K562 (cell line): Measurements from ENCODE around the gene OGFR. TPM values are rescaled to one million over a fixed set of nuclear protein-coding genes. Genes with fewer than 3 reads are reported as not detected.

Experiments
- CC2D1A ChIP-seq: fragments of 450-650 bp; IDR thresholded peaks from 2 replicates; pipeline ENCODE4 v1.6.1; 2017; ENCODE audit warnings: mild to moderate bottlenecking
- CEBPB ChIP-seq: fragments of 450-650 bp; IDR thresholded peaks from 2 replicates; pipeline ENCODE4 v1.6.1; 2016; ENCODE audit warnings: missing genetic modification characterization, missing compliant biosample characterization
- CREB3L1 ChIP-seq: fragments of 450-650 bp; IDR thresholded peaks from 2 replicates; pipeline ENCODE4 v1.6.1; 2014; ENCODE audit warnings: low read depth, mild to moderate bottlenecking, moderate library complexity, borderline replicate concordance
- DPF2 ChIP-seq: fragments of 450-650 bp; IDR thresholded peaks from 2 replicates; pipeline ENCODE4 v1.6.1; 2016
- EGR1 ChIP-seq: fragments of 450-650 bp; conservative IDR thresholded peaks from 2 replicates; pipeline ENCODE4 v1.6.1; 2017; ENCODE audit warnings: mild to moderate bottlenecking
- EP400 ChIP-seq: fragments of 450-650 bp; IDR thresholded peaks from 2 replicates; pipeline ENCODE4 v1.6.1; 2017; ENCODE audit warnings: antibody characterized with exemption, mild to moderate bottlenecking, moderate library complexity
- ETV6 ChIP-seq, 3 experiments: fragments of 150-350 bp in 1 of 3; sonication (generic) in 1 of 3; formaldehyde crosslinking in 1 of 3; IDR thresholded peaks; 2 replicates each; pipeline versions ENCODE4 v1.6.1 to v1.8.0; 2014 to 2022; ENCODE audit warnings: borderline replicate concordance in 2 of 3, low read depth in 2 of 3, antibody characterized with exemption in 1 of 3, low read length in 1 of 3, mild to moderate bottlenecking in 1 of 3, missing genetic modification reagents in 1 of 3
- HDAC1 ChIP-seq, 2 experiments: fragments of 450-650 bp; IDR thresholded peaks; 2 replicates each; pipeline ENCODE4 v1.6.1; 2016 to 2017; ENCODE audit warnings: inconsistent platforms in 1 of 2, mild to moderate bottlenecking in 1 of 2, moderate library complexity in 1 of 2
- HLTF ChIP-seq: fragments of 450-650 bp; IDR thresholded peaks from 2 replicates; pipeline ENCODE4 v1.6.1; 2016
- JUND ChIP-seq, 2 experiments: IDR thresholded peaks; 2 replicates in 1 of 2; 3 replicates in 1 of 2; pipeline ENCODE4 v1.6.1; 2011; ENCODE audit warnings: borderline replicate concordance in 2 of 2, low read depth in 2 of 2, low read length in 2 of 2, improper control_type of control experiment in 1 of 2, missing biosample characterization in 1 of 2, missing genetic modification characterization in 1 of 2, missing genetic modification reagents in 1 of 2
- NKRF ChIP-seq: fragments of 450-650 bp; IDR thresholded peaks from 2 replicates; pipeline ENCODE4 v1.6.1; 2016; ENCODE audit warnings: borderline replicate concordance
- PHF20 ChIP-seq: fragments of 450-650 bp; IDR thresholded peaks from 2 replicates; pipeline ENCODE4 v1.6.1; 2018; ENCODE audit not compliant: partially characterized antibody
- PHF8 ChIP-seq: fragments of 200-600 bp; sonication (generic); IDR thresholded peaks from 2 replicates; pipeline ENCODE4 v1.6.1; 2012; ENCODE audit warnings: mixed run types, mild to moderate bottlenecking, inconsistent platforms, low read length, moderate library complexity, borderline replicate concordance
- UBTF ChIP-seq, 2 experiments: IDR thresholded peaks; 2 replicates each; pipeline ENCODE4 v1.6.1; 2012; ENCODE audit warnings: improper control_type of control experiment in 2 of 2, low read depth in 2 of 2, low read length in 2 of 2, borderline replicate concordance in 1 of 2
- VEZF1 ChIP-seq: fragments of 200-800 bp; sonication (Bioruptor generic); IDR thresholded peaks from 2 replicates; pipeline ENCODE4 v1.6.1; 2017; ENCODE audit warnings: missing genetic modification characterization, missing compliant biosample characterization
- ZNF175 ChIP-seq: fragments of 200-800 bp; sonication (Bioruptor generic); IDR thresholded peaks from 2 replicates; pipeline ENCODE4 v1.6.1; 2016; ENCODE audit warnings: low read depth, mild to moderate bottlenecking, missing genetic modification characterization, missing compliant biosample characterization
- polyA plus RNA-seq, 8 experiments: library from polyadenylated mRNA; depleted of rRNA in 4 of 8; stranded (reverse) in 5 of 8; unstranded in 3 of 8; fragments of >200 nt; fragmentation: Nextera tagmentation in 2 of 8; fragmentation: Illumina TruSeq in 1 of 8; extraction: Ambion mirVana in 2 of 8; extraction: Trizol in 1 of 8; gene quantifications; 2 replicates each; pipeline versions ENCODE4 v1.2.1 to v1.2.3, GENCODE V29; 2011 to 2014; ENCODE audit warnings: inconsistent platforms in 1 of 8, missing spikeins in 1 of 8
- total RNA-seq, 7 experiments: library from RNA; depleted of rRNA in 6 of 7; stranded (reverse); fragments of >200 nt in 6 of 7; fragmentation: Illumina TruSeq in 2 of 7; extraction: Trizol in 2 of 7; gene quantifications; 2 replicates each; pipeline versions ENCODE4 v1.2.1 to v1.2.3, GENCODE V29; 2011 to 2021; ENCODE audit warnings: low replicate concordance in 1 of 7

OGFR gene
- total and polyA plus RNA-seq, 9 of the 15 experiments (the other 6 are each of a cell fraction or from before 2014, with no cell fraction given), result 0.39 to 56.3 (median 17.5) TPM

- TF ChIP-seq PHF20 (peak; percentile 96), CREB3L1 (0 out of 2 replicates have a peak, but pooled peaks have one; percentile 2), CC2D1A (peak; percentile 67), HLTF (0 out of 2 replicates have a peak, but pooled peaks have one; percentile 57), HDAC1 (IDR thresholded peaks at IDR 0.05) (peak in 1 of 2 experiments; percentile 64; a peak in 2 of 4 replicates), NKRF (peak; percentile 38; the same call in 1 of the 2 replicates), VEZF1 (CRISPR knock-in tag) (peak; percentile 75), EGR1 (peak; percentile 86), PHF8 (peak; percentile 60; the same call in 1 of the 2 replicates), ZNF175 (peak; percentile 25; the same call in 1 of the 2 replicates), CEBPB (tag) (no peak), UBTF (IDR thresholded peaks at IDR 0.05; ENCODE audit: borderline replicate concordance in 1 of 2, low read depth in 2 of 2, low read length in 2 of 2) (0 out of 4 replicates have a peak, but pooled peaks of 1 of the 2 experiments have one; percentile 17), DPF2 (peak; percentile 75), EP400 (peak; percentile 45; the same call in 1 of the 2 replicates), JUND (IDR thresholded peaks at IDR 0.05; ENCODE audit: borderline replicate concordance, low read depth, low read length) (peak; percentile 63; the same call in 1 of the 2 replicates), JUND (tag; IDR thresholded peaks at IDR 0.05; ENCODE audit: borderline replicate concordance, low read depth, low read length) (peak; percentile 31; the same call in 1 of the 3 replicates), ETV6 (IDR thresholded peaks at IDR 0.05; ENCODE audit: borderline replicate concordance in 1 of 2, low read depth in 2 of 2, low read length in 1 of 2) (peak; percentile 96), ETV6 (CRISPR knock-in tag; IDR thresholded peaks at IDR 0.05; ENCODE audit: borderline replicate concordance) (no peak)
These were observed 27.7 kb upstream of the OGFR start (continued) for GRCh38 chr20:62776692-62777527.
